Measurements from ENCODE around the gene TTBK2.

- no peak for TF ChIP-seq CTCF (IDR thresholded peaks at IDR 0.05; ENCODE audit: low read depth, low read length, missing input control)
- TF ChIP-seq JUND (IDR thresholded peaks at IDR 0.05), result no peak
- TF ChIP-seq SP1 (IDR thresholded peaks at IDR 0.05), result peak; percentile 16
- no peak for TF ChIP-seq REST (IDR thresholded peaks at IDR 0.05)
- no peak for TF ChIP-seq TAF1 (conservative IDR thresholded peaks at IDR 0.05)
- TF ChIP-seq GABPA (IDR thresholded peaks at IDR 0.05 in 1 of 2, conservative IDR thresholded peaks at IDR 0.05 in 1 of 2), result no peak
- no peak for TF ChIP-seq MAX (IDR thresholded peaks at IDR 0.05)
- no peak for TF ChIP-seq RAD21 (IDR thresholded peaks at IDR 0.05)
- TF ChIP-seq YY1 (IDR thresholded peaks at IDR 0.05), result no peak
- no peak for TF ChIP-seq ZBTB33 (IDR thresholded peaks at IDR 0.05)
- TF ChIP-seq ATF3 (IDR thresholded peaks at IDR 0.05), result no peak
- TF ChIP-seq HNF4G (IDR thresholded peaks at IDR 0.05), result no peak
These were observed 56.9 kb downstream of the TTBK2 start for GRCh38 chr15:42863572-42864239.

Measured in liver (tissue), 3 donors.